ENCODE results near the gene ZNF25. TPM values are rescaled to one million over a fixed set of nuclear protein-coding genes. Genes with fewer than 3 reads are reported as not detected.
"Not testable (repeated sequence)": the region's sequence is repeated elsewhere in the genome, so short reads cannot be mapped to it uniquely, and the experiment has no call there.

Gene ZNF25
- total RNA-seq, 2 donors from 2014 or later, result 4.7 to 10.5 TPM

GRCh38 chr10:37975401-37975991, 951 bp downstream of the ZNF25 start:
- H3K36me3 Mint-ChIP-seq, result peaks cover 4% of the 10 kb centered on the region
- no peaks in the 10 kb centered on the region for H3K9me3 Mint-ChIP-seq
- H3K4me3 Mint-ChIP-seq, result peak overlapping the region; percentile 89
- H3K27ac Mint-ChIP-seq, result peak overlapping the region; percentile 84 to 92
- peaks cover 15 to 18% of the 10 kb centered on the region in 2 donors for H3K4me1 Mint-ChIP-seq (ENCODE audit: low read depth in 2 of 2)
- no peak for ATAC-seq
- no peaks in the 10 kb centered on the region for H3K27me3 Mint-ChIP-seq
- no peak for DNase-seq (ENCODE audit: low spot score)

DNA sequence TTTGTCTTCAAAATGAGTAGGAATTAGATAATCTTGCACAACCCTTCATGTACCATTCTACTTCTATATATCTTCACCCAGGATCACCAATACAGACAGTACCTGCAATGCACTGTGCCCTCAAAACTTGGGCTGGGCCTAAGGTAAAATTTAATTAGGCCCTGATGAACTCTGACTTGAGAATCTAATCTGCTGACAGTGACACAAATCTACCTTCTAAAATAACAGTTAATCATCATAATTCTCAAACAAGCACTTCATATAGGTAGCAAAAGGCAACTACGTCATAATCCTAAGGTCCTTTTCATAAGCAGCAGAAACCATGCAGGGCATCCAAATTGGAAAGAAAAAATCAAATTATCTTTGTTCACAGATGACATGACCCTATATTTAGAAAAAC, 4.1 kb downstream of the ZNF25 start:
- peaks cover 15 to 18% of the 10 kb centered on the region in 2 donors for H3K4me1 Mint-ChIP-seq (ENCODE audit: low read depth in 2 of 2)
- no peak overlapping the region for H3K27ac Mint-ChIP-seq
- no peaks in the 10 kb centered on the region for H3K9me3 Mint-ChIP-seq
- H3K27me3 Mint-ChIP-seq, result no peaks in the 10 kb centered on the region
- no peak for ATAC-seq
- H3K36me3 Mint-ChIP-seq, result peaks cover 17% of the 10 kb centered on the region
- DNase-seq (ENCODE audit: low spot score), result no peak
- no peak overlapping the region for H3K4me3 Mint-ChIP-seq

- H3K4me1 Mint-ChIP-seq (ENCODE audit: low read depth in 2 of 2), result peaks cover 0 to 4% of the 10 kb centered on the region in 2 donors
- ATAC-seq, result no peak
- H3K27me3 Mint-ChIP-seq, result no peaks in the 10 kb centered on the region
- no peak overlapping the region for H3K27ac Mint-ChIP-seq
- H3K9me3 Mint-ChIP-seq, result peaks cover 6% of the 10 kb centered on the region
- no peak overlapping the region for H3K4me3 Mint-ChIP-seq
- DNase-seq (ENCODE audit: low spot score), result no peak
- peaks cover 44% of the 10 kb centered on the region for H3K36me3 Mint-ChIP-seq
Observed at GRCh38 chr10:37965006-37965405, 11.4 kb downstream of the ZNF25 start.

GRCh38 chr10:37960591-37961137, 15.8 kb downstream of the ZNF25 start:
- Mint-ChIP-seq H3K4me3 (no peak overlapping the region), H3K36me3 (peaks cover 36% of the 10 kb centered on the region)
- DNase-seq (ENCODE audit: low spot score), result no peak

DNA sequence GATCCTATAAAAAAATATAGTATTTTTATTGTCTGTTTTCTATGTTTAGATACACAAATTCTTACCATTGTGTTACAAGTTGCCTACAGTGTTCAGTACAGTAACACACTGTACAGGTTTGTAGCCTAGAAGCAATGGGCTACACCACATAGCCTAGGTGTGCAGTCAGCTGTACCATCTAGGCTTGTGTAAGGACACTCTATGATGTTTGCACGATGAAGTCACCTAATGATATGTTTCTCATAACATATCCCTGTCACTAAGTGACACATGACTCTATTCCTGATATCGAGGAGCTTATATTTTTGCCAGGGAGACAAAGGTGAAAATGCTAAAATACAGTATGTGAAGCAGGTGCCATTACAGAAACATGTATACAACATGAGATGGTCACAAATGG, 18.6 kb downstream of the ZNF25 start:
- Mint-ChIP-seq H3K4me3 (no peak overlapping the region), H3K36me3 (peaks cover 51% of the 10 kb centered on the region), H3K4me1 (ENCODE audit: low read depth in 2 of 2) (peaks cover 0 to 4% of the 10 kb centered on the region in 2 donors), H3K27ac (no peak overlapping the region), H3K9me3 (peaks cover 5% of the 10 kb centered on the region), H3K27me3 (no peaks in the 10 kb centered on the region)
- ATAC-seq, result no peak
- DNase-seq (ENCODE audit: low spot score), result no peak

More at GRCh38 chr10:37960591-37961137, 15.8 kb downstream of the ZNF25 start:
- no peak for ATAC-seq
- Mint-ChIP-seq H3K9me3 (peaks cover 6% of the 10 kb centered on the region), H3K27ac (no peak overlapping the region), H3K4me1 (ENCODE audit: low read depth in 2 of 2) (peaks cover 0 to 4% of the 10 kb centered on the region in 2 donors), H3K27me3 (no peaks in the 10 kb centered on the region)

DNA sequence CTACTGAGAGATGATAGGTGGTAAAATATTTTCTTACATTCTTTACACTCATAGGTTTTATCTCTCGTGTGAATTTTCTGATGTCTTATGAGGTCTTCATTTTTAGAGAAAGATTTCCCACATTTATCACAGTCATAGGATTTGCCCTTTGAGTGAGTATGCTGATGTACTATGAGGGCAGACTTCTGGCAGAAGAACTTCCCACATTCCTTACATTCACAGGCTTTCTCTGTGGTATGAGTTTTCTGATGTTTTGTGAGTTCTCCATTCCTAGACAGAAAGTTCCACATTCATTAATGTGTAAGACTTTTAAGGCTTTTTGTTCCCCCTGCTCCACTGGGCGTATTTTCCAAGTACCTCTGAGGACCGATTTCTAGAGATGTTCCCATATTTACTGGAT, 23.5 kb downstream of the ZNF25 start:
- DNase-seq (ENCODE audit: low spot score) (no peak), ATAC-seq (no peak)
- peaks cover 63% of the 10 kb centered on the region for H3K36me3 Mint-ChIP-seq
- H3K4me3 Mint-ChIP-seq, result no peak overlapping the region
- H3K9me3 Mint-ChIP-seq, result peaks cover 15% of the 10 kb centered on the region
- H3K27ac Mint-ChIP-seq, result no peak overlapping the region
- no peaks in the 10 kb centered on the region for H3K4me1 Mint-ChIP-seq (ENCODE audit: low read depth in 2 of 2)
- H3K27me3 Mint-ChIP-seq, result no peaks in the 10 kb centered on the region

DNA sequence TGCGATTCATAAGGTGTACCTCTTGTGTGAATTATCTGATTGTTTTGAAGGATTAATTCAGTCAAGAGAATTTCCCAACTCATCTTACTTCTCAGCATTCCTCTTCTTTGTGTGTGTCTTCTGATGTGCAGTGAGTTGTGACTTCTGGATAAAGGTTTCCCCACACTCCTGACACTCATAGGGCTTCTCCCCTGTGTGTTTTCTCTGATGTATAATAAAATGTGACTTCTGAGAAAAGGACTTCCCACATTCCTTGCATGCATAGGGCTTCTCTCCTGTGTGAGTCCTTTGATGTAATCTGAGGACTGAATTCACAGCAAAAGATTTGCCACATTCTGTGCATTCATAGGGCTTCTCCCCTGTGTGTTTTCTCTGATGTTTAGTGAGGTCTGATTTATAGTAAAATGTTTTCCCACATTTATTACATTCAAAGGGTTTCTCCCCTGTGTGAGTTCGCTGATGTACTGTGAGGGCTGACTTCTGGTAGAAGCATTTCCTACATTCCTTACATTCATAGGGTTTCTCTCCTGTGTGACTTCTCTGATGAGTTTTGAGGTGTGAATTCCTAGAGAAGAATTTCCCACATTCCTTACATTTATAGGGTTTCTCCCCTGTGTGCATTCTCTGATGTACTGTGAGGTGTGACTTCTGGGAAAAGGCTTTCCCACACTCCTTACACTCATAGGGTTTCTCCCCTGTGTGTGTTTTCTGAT, 24.2 kb downstream of the ZNF25 start:
- H3K4me3 Mint-ChIP-seq, result no peak overlapping the region
- no peak overlapping the region for H3K27ac Mint-ChIP-seq
- H3K36me3 Mint-ChIP-seq, result peaks cover 60% of the 10 kb centered on the region
- no peak for ATAC-seq
- H3K4me1 Mint-ChIP-seq (ENCODE audit: low read depth in 2 of 2), result no peaks in the 10 kb centered on the region
- no peak for DNase-seq (ENCODE audit: low spot score)
- H3K27me3 Mint-ChIP-seq, result no peaks in the 10 kb centered on the region
- H3K9me3 Mint-ChIP-seq, result peaks cover 15% of the 10 kb centered on the region

GRCh38 chr10:37948210-37948609, 28.2 kb downstream of the ZNF25 start:
- Mint-ChIP-seq H3K9me3 (peaks cover 11% of the 10 kb centered on the region), H3K27me3 (no peaks in the 10 kb centered on the region), H3K27ac (no peak overlapping the region), H3K4me1 (ENCODE audit: low read depth in 2 of 2) (no peaks in the 10 kb centered on the region), H3K4me3 (no peak overlapping the region), H3K36me3 (peaks cover 24% of the 10 kb centered on the region)
- DNase-seq (ENCODE audit: low spot score), result no peak
- ATAC-seq, result no peak

- H3K4me1 Mint-ChIP-seq (ENCODE audit: low read depth in 2 of 2), result no peaks in the 10 kb centered on the region
- no peak for DNase-seq (ENCODE audit: low spot score)
- H3K4me3 Mint-ChIP-seq, result no peak overlapping the region
- H3K27me3 Mint-ChIP-seq, result no peaks in the 10 kb centered on the region
- no peak for ATAC-seq
- peaks cover 7% of the 10 kb centered on the region for H3K9me3 Mint-ChIP-seq
- H3K36me3 Mint-ChIP-seq, result peaks cover 17% of the 10 kb centered on the region
- H3K27ac Mint-ChIP-seq, result no peak overlapping the region
Observed at GRCh38 chr10:37947526-37947925, 28.9 kb downstream of the ZNF25 start.

- Mint-ChIP-seq H3K9me3 (no peaks in the 10 kb centered on the region), H3K4me1 (ENCODE audit: low read depth in 2 of 2) (no peaks in the 10 kb centered on the region)
Observed at GRCh38 chr10:37937864-37938263, 38.6 kb downstream of the ZNF25 start.

GRCh38 chr10:37934791-37935190, 41.7 kb downstream of the ZNF25 start:
- DNase-seq (ENCODE audit: low spot score), result no peak
- no peak for ATAC-seq
- no peak overlapping the region for H3K27ac Mint-ChIP-seq
- H3K4me1 Mint-ChIP-seq (ENCODE audit: low read depth in 2 of 2), result no peaks in the 10 kb centered on the region
- no peak overlapping the region for H3K4me3 Mint-ChIP-seq
- no peaks in the 10 kb centered on the region for H3K36me3 Mint-ChIP-seq
- peaks cover 5% of the 10 kb centered on the region for H3K9me3 Mint-ChIP-seq
- no peaks in the 10 kb centered on the region for H3K27me3 Mint-ChIP-seq

More at GRCh38 chr10:37937864-37938263, 38.6 kb downstream of the ZNF25 start:
- H3K27me3 Mint-ChIP-seq, result no peaks in the 10 kb centered on the region
- DNase-seq (ENCODE audit: low spot score) (no peak), ATAC-seq (no peak)
- H3K4me3 Mint-ChIP-seq, result no peak overlapping the region
- H3K36me3 Mint-ChIP-seq, result no peaks in the 10 kb centered on the region
- H3K27ac Mint-ChIP-seq, result no peak overlapping the region

DNA sequence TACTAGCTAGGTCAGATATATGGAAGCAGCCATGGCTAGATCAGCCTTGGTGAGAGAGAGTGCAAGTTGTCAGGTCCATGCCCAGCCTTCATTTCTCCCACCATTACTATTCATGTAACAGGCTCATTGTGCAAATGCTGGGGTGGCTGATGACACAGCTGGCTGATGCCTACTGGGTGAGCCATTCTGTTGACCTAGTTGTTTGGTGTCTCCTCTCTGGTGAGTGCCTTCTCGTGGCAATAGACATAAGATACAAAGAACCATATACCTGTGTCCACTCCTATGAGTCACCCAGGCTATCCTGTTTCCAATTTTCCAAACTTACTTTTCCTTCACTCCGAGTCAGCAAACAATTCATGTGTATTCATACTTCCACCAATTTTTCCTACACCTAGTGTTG, 46.0 kb downstream of the ZNF25 start:
- Mint-ChIP-seq H3K27me3 (no peaks in the 10 kb centered on the region), H3K36me3 (no peaks in the 10 kb centered on the region), H3K27ac (no peak overlapping the region), H3K9me3 (peaks cover 5% of the 10 kb centered on the region), H3K4me1 (ENCODE audit: low read depth in 2 of 2) (no peaks in the 10 kb centered on the region), H3K4me3 (no peak overlapping the region)
- DNase-seq (ENCODE audit: low spot score) (no peak), ATAC-seq (no peak)

GRCh38 chr10:37908165-37908564, 68.3 kb downstream of the ZNF25 start:
- H3K27me3 Mint-ChIP-seq; ATAC-seq; H3K27ac Mint-ChIP-seq; H3K4me3 Mint-ChIP-seq; DNase-seq (ENCODE audit: low spot score); H3K9me3 Mint-ChIP-seq; H3K36me3 Mint-ChIP-seq; H3K4me1 Mint-ChIP-seq (ENCODE audit: low read depth in 2 of 2): not testable (repeated sequence)

- Mint-ChIP-seq H3K36me3 (no peaks in the 10 kb centered on the region), H3K9me3 (peaks cover 3% of the 10 kb centered on the region), H3K27ac (no peak overlapping the region), H3K4me3 (no peak overlapping the region), H3K4me1 (ENCODE audit: low read depth in 2 of 2) (no peaks in the 10 kb centered on the region), H3K27me3 (no peaks in the 10 kb centered on the region)
- DNase-seq (ENCODE audit: low spot score) (no peak), ATAC-seq (no peak)
Observed at GRCh38 chr10:37906382-37906781, 70.1 kb downstream of the ZNF25 start.
